ENCODE data around the gene NDUFS3.

GRCh38 chr11:47572715-47573255 is 6.1 kb upstream of the NDUFS3 start:
- no peak for TF ChIP-seq CTCF (IDR thresholded peaks at IDR 0.05; ENCODE audit: poor library complexity)
- TF ChIP-seq EZH2 (IDR thresholded peaks at IDR 0.05; ENCODE audit: borderline replicate concordance) = no peak

All from hepatocyte (in vitro differentiated cells).